Right lobe of liver (tissue), 4 donors: ENCODE measurements around the gene GPR17.

Experiments used
- POLR2A ChIP-seq: fragments of 450-650 bp; IDR thresholded peaks from one replicate; pipeline ENCODE4 v1.6.1; 2017; ENCODE audit warnings: antibody characterized with exemption, mild to moderate bottlenecking
- TF ChIP-seq, protein P1 (sequence below), 4 donors: fragments of 200-600 bp in 3 of 4; fragments of 450-650 bp in 1 of 4; IDR thresholded peaks; one replicate each; pipeline versions ENCODE4 v1.5.1 to v1.8.0; 2016 to 2022; ENCODE audit warnings: antibody characterized with exemption in 4 of 4, mild to moderate bottlenecking in 2 of 4
- donor health status: DM: no; HTN: no; CAD: no.
- donor health status: DM: no; HTN: no; CAD: no.
- donor health status: DM: no; HTN: yes; CAD: no.

DNA sequence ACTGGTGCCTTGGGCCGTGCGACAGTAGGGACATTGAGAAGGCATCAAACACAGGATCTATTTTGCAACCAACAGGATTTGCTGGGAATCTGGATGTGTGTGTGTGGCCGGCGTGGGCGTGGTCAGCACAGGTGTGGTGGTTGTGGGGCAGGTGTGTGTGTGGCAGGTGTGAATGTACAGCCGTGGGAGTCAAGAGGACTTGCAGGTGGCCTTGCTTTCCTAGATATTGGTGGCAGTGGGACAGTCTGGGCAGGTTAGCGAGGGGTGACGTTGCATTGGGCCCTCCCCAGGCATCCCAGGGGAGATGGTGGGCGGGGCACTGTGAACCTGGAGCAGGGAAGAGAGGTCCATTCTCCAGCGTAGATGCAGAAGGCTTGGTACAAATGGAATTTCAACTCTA lies 32.6 kb downstream of the GPR17 start:
- TF ChIP-seq, protein P1, sequence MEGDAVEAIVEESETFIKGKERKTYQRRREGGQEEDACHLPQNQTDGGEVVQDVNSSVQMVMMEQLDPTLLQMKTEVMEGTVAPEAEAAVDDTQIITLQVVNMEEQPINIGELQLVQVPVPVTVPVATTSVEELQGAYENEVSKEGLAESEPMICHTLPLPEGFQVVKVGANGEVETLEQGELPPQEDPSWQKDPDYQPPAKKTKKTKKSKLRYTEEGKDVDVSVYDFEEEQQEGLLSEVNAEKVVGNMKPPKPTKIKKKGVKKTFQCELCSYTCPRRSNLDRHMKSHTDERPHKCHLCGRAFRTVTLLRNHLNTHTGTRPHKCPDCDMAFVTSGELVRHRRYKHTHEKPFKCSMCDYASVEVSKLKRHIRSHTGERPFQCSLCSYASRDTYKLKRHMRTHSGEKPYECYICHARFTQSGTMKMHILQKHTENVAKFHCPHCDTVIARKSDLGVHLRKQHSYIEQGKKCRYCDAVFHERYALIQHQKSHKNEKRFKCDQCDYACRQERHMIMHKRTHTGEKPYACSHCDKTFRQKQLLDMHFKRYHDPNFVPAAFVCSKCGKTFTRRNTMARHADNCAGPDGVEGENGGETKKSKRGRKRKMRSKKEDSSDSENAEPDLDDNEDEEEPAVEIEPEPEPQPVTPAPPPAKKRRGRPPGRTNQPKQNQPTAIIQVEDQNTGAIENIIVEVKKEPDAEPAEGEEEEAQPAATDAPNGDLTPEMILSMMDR (IDR thresholded peaks at IDR 0.05) = no peak
- TF ChIP-seq POLR2A = no peak
